Measurements from ENCODE around the gene SLC35F1. TPM values are rescaled to one million over a fixed set of nuclear protein-coding genes. Genes with fewer than 3 reads are reported as not detected.
"Not testable (repeated sequence)": the region's sequence is repeated elsewhere in the genome, so short reads cannot be mapped to it uniquely, and the experiment has no call there.

The SLC35F1 gene
- total RNA-seq, 5 donors from 2014 or later (not counting 1 experiment from before 2014, with no cell fraction given): not detected

DNA sequence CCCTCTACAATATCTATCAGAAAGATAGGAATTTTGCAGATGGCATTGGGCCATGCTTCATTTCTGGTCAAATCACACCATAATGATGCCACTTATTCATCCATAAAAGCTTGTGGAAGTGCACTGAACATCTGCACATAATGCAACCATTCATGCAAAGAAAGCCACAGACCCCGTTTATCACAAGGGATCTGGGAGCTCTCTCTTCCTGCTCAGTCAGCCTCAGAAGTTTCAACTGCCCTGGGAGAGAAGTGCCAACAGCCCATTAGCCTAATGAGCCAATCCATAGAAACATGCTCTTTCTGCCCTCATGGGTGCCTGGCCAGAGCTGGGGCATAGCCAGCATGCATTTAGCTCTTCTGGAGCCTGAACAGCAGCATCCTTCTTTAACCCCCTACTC is 85.8 kb downstream of the SLC35F1 start:
- Mint-ChIP-seq H3K27ac (no peak overlapping the region), H3K36me3 (no peaks in the 10 kb centered on the region), H3K4me1 (no peaks in the 10 kb centered on the region), H3K27me3 (peaks cover 14 to 16% of the 10 kb centered on the region in 2 donors), H3K4me3 (no peak overlapping the region), H3K9me3 (no peaks in the 10 kb centered on the region)
- no peaks in the 10 kb centered on the region for H3K36me3 ChIP-seq (ENCODE audit: control insufficient read depth in 2 of 2, extremely low read depth in 1 of 2, insufficient read depth in 1 of 2, low read length in 1 of 2)
- DNase-seq (no peak), ATAC-seq (replicated peaks in 1 of 4) (no peak)
- no peak overlapping the region for H3K27ac ChIP-seq (ENCODE audit: low read length)
- H3K27me3 ChIP-seq (replicated peaks in 1 of 2; ENCODE audit: control insufficient read depth in 2 of 2, extremely low read depth in 1 of 2, insufficient read depth in 2 of 2, low read length in 1 of 2): peaks cover 0 to 3% of the 10 kb centered on the region in 2 experiments
- no peaks in the 10 kb centered on the region for H3K9me3 ChIP-seq
- no peaks in the 10 kb centered on the region for H3K4me1 ChIP-seq (ENCODE audit: control insufficient read depth in 1 of 2, extremely low read depth in 1 of 2, insufficient read depth in 2 of 2, low read length in 2 of 2)
- CTCF ChIA-PET: no interaction called here
- 14% methylated on average over 1 of the region's 1 CpG for WGBS (ENCODE audit: insufficient coverage)
- POLR2A ChIA-PET: no interaction called here
- H3K4me3 ChIP-seq (ENCODE audit: control insufficient read depth in 1 of 2, extremely low read depth in 1 of 2, low read length in 1 of 2): no peak overlapping the region

DNA sequence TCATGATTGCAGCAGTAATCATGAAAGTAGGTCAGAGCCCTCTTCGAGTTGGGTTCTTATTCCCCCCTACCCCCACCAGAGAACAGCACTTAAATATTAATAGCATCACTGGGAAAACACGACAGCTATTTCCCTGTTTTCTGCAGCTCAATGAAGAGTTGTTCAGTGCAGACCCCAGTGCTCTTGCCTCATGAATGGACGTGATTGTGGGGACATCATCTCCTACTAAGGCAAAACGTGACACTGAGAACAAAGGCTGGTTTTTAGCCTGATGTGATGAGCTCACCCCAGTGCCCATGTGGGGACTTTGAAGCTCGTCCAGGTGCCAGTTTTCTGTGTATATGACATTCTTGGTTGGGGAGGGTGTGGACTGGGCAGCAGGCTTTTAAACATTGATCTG is 105.9 kb downstream of the SLC35F1 start:
- Histone ChIP-seq H3K27ac (ENCODE audit: low read length) (no peak overlapping the region), H3K9me3 (no peaks in the 10 kb centered on the region), H3K36me3 (ENCODE audit: control insufficient read depth in 2 of 2, extremely low read depth in 1 of 2, insufficient read depth in 1 of 2, low read length in 1 of 2) (no peaks in the 10 kb centered on the region), H3K4me3 (ENCODE audit: control insufficient read depth in 1 of 2, extremely low read depth in 1 of 2, low read length in 1 of 2) (no peak overlapping the region), H3K4me1 (ENCODE audit: control insufficient read depth in 1 of 2, extremely low read depth in 1 of 2, insufficient read depth in 2 of 2, low read length in 2 of 2) (no peaks in the 10 kb centered on the region), H3K27me3 (replicated peaks in 1 of 2; ENCODE audit: control insufficient read depth in 2 of 2, extremely low read depth in 1 of 2, insufficient read depth in 2 of 2, low read length in 1 of 2) (no peaks in the 10 kb centered on the region)
- H3K36me3 Mint-ChIP-seq: no peaks in the 10 kb centered on the region
- peaks cover 0 to 4% (median 0%) of the 10 kb centered on the region in 3 donors for H3K9me3 Mint-ChIP-seq
- no peaks in the 10 kb centered on the region for H3K4me1 Mint-ChIP-seq
- no peak for DNase-seq
- no peak for ATAC-seq (replicated peaks in 1 of 4)
- no peak overlapping the region for H3K27ac Mint-ChIP-seq
- H3K27me3 Mint-ChIP-seq: peaks cover 6 to 26% of the 10 kb centered on the region in 2 donors
- POLR2A ChIA-PET: no interaction called here
- CTCF ChIA-PET: no interaction called here
- no peak overlapping the region for H3K4me3 Mint-ChIP-seq
- WGBS (ENCODE audit: insufficient coverage): 43% methylated on average over 4 of the region's 5 CpGs

DNA sequence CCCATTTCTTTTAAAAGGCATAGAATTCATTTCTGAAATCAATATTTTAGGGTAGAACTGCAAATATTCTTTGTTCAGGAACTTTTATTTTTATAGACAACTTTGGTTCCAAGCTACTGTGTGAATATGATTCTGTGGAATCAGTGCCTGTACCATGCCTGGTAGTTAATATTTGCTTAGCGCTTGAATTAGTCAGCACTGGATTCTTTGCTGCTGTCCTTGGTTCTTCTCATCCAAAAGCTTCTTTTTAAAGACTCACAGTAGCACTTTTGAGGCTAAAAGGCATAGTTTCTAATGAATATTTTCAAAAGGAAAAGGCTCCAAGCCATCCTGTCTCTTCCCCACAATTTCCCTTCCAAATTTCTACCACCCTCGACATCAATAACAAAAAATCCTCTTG is 109.5 kb downstream of the SLC35F1 start:
- no peak overlapping the region for H3K27ac ChIP-seq (ENCODE audit: low read length)
- Mint-ChIP-seq H3K27me3 (peaks cover 4 to 14% of the 10 kb centered on the region in 2 donors), H3K27ac (no peak overlapping the region), H3K9me3 (no peaks in the 10 kb centered on the region), H3K4me3 (no peak overlapping the region), H3K36me3 (no peaks in the 10 kb centered on the region), H3K4me1 (no peaks in the 10 kb centered on the region)
- no peaks in the 10 kb centered on the region for H3K27me3 ChIP-seq (replicated peaks in 1 of 2; ENCODE audit: control insufficient read depth in 2 of 2, extremely low read depth in 1 of 2, insufficient read depth in 2 of 2, low read length in 1 of 2)
- no peak for DNase-seq
- no peaks in the 10 kb centered on the region for H3K9me3 ChIP-seq
- ChIA-PET POLR2A (no interaction called here), CTCF (no interaction called here)
- no CpG with 5 or more reads among the region's 2 CpGs for WGBS (ENCODE audit: insufficient coverage)
- H3K4me1 ChIP-seq (ENCODE audit: control insufficient read depth in 1 of 2, extremely low read depth in 1 of 2, insufficient read depth in 2 of 2, low read length in 2 of 2): no peaks in the 10 kb centered on the region
- H3K4me3 ChIP-seq (ENCODE audit: control insufficient read depth in 1 of 2, extremely low read depth in 1 of 2, low read length in 1 of 2): no peak overlapping the region
- no peaks in the 10 kb centered on the region for H3K36me3 ChIP-seq (ENCODE audit: control insufficient read depth in 2 of 2, extremely low read depth in 1 of 2, insufficient read depth in 1 of 2, low read length in 1 of 2)
- ATAC-seq (replicated peaks in 1 of 4): no peak

DNA sequence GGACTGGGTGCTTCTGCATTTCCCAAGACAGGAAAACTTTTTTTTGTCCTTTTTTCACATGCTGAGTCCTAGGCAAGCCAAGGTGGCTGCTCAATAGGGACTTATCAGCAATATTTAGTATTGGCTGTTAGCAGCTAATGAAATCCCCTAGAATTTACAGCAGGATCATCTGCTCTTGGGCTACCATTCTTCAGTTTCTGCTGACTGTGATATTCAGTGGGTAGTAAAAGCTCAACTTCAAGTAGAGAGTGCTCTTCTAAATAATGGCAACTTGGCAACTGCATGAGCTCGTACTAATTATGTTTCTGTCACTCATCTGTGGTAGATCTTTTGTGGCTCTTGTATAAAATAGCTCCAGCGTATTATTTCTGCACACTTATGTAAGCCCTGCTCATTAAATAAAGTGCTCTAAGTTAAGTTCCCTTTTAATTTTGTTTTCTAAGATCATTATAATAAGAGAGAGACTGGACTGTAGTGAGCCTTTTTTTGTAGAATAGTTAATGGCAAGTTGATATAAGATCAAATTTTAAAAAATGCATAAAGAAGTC is 110.3 kb downstream of the SLC35F1 start:
- H3K27ac Mint-ChIP-seq: no peak overlapping the region
- ChIA-PET POLR2A (no interaction called here), CTCF (interaction anchor here in 1 of 2 donors (0.6 kb wide), 1 partner anchor 95 kb away, joined by 3 read pairs; no protein-coding TSS in a partner anchor)
- no peaks in the 10 kb centered on the region for H3K4me1 ChIP-seq (ENCODE audit: control insufficient read depth in 1 of 2, extremely low read depth in 1 of 2, insufficient read depth in 2 of 2, low read length in 2 of 2)
- DNase-seq (no peak), ATAC-seq (replicated peaks in 1 of 4) (no peak)
- no peak overlapping the region for H3K4me3 Mint-ChIP-seq
- no peaks in the 10 kb centered on the region for H3K36me3 ChIP-seq (ENCODE audit: control insufficient read depth in 2 of 2, extremely low read depth in 1 of 2, insufficient read depth in 1 of 2, low read length in 1 of 2)
- WGBS (ENCODE audit: insufficient coverage): 60% methylated on average over 1 of the region's 2 CpGs
- no peaks in the 10 kb centered on the region for H3K27me3 ChIP-seq (replicated peaks in 1 of 2; ENCODE audit: control insufficient read depth in 2 of 2, extremely low read depth in 1 of 2, insufficient read depth in 2 of 2, low read length in 1 of 2)
- peaks cover 7 to 18% of the 10 kb centered on the region in 2 donors for H3K27me3 Mint-ChIP-seq
- H3K36me3 Mint-ChIP-seq: no peaks in the 10 kb centered on the region
- no peak overlapping the region for H3K4me3 ChIP-seq (ENCODE audit: control insufficient read depth in 1 of 2, extremely low read depth in 1 of 2, low read length in 1 of 2)
- no peaks in the 10 kb centered on the region for H3K9me3 ChIP-seq
- H3K4me1 Mint-ChIP-seq: no peaks in the 10 kb centered on the region
- no peak overlapping the region for H3K27ac ChIP-seq (ENCODE audit: low read length)
- H3K9me3 Mint-ChIP-seq: peaks cover 0 to 4% (median 0%) of the 10 kb centered on the region in 3 donors

DNA sequence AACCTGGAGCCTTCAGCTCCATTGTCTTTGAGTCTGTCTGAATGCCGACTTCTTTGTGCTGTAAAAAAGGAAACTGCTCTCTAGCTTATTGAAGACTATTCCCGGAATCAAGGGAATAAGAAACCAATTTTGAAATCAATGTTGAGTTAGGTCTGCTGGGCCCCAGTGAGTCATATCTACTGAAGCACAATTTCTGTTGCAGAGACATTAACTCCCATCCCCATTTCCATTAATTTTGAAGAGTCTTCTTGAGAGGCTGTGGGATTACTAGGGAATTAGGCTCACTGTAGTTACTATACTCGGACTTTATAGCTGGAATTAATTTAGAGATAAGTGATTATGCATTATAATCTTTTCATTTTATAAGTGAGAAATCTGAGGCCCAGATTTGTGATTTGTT is 116.7 kb downstream of the SLC35F1 start:
- WGBS (ENCODE audit: insufficient coverage): no CpG with 5 or more reads among the region's 3 CpGs
- H3K36me3 Mint-ChIP-seq: no peaks in the 10 kb centered on the region
- H3K27me3 Mint-ChIP-seq: peaks cover 5% of the 10 kb centered on the region in 2 donors
- H3K27ac ChIP-seq (ENCODE audit: low read length): no peak overlapping the region
- no peaks in the 10 kb centered on the region for H3K4me1 Mint-ChIP-seq
- H3K9me3 Mint-ChIP-seq: peaks cover 0 to 4% (median 0%) of the 10 kb centered on the region in 3 donors
- no peak for DNase-seq
- ChIA-PET CTCF (no interaction called here), POLR2A (interaction anchor here in 1 of 2 donors (0.5 kb wide), 1 partner anchor 95 kb away, joined by 3 read pairs; no protein-coding TSS in a partner anchor)
- no peaks in the 10 kb centered on the region for H3K36me3 ChIP-seq (ENCODE audit: control insufficient read depth in 2 of 2, extremely low read depth in 1 of 2, insufficient read depth in 1 of 2, low read length in 1 of 2)
- H3K27me3 ChIP-seq (replicated peaks in 1 of 2; ENCODE audit: control insufficient read depth in 2 of 2, extremely low read depth in 1 of 2, insufficient read depth in 2 of 2, low read length in 1 of 2): no peaks in the 10 kb centered on the region
- H3K4me3 Mint-ChIP-seq: no peak overlapping the region
- H3K4me1 ChIP-seq (ENCODE audit: control insufficient read depth in 1 of 2, extremely low read depth in 1 of 2, insufficient read depth in 2 of 2, low read length in 2 of 2): no peaks in the 10 kb centered on the region
- H3K4me3 ChIP-seq (ENCODE audit: control insufficient read depth in 1 of 2, extremely low read depth in 1 of 2, low read length in 1 of 2): no peak overlapping the region
- no peaks in the 10 kb centered on the region for H3K9me3 ChIP-seq
- H3K27ac Mint-ChIP-seq: no peak overlapping the region
- ATAC-seq (replicated peaks in 1 of 4): no peak

DNA sequence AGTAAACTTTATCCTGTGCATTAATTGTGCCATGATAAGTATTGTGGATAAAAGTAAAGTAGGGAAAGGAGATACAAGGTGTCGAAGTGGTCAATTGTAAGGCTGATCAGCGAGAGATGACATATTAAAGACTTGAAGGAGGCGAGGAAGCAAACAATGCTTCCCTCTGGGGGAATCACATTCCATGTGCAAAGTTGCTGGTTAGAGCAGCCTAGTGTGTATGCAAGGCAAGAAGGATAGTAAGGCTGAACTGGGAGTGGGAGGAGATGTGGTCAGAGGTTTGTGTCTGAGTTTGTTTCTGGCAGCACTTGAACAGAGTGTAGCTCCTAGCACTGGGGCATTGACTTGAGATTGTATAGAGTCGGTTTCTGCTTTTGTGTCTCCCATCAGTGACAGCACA is 122.9 kb downstream of the SLC35F1 start:
- H3K36me3 ChIP-seq (ENCODE audit: control insufficient read depth in 2 of 2, extremely low read depth in 1 of 2, insufficient read depth in 1 of 2, low read length in 1 of 2): no peaks in the 10 kb centered on the region
- POLR2A ChIA-PET: interaction anchor here in 1 of 2 donors (0.6 kb wide), 1 partner anchor 74 kb away, joined by 3 read pairs; no protein-coding TSS in a partner anchor
- H3K27me3 ChIP-seq (replicated peaks in 1 of 2; ENCODE audit: control insufficient read depth in 2 of 2, extremely low read depth in 1 of 2, insufficient read depth in 2 of 2, low read length in 1 of 2): no peaks in the 10 kb centered on the region
- no peaks in the 10 kb centered on the region for H3K36me3 Mint-ChIP-seq
- H3K4me3 ChIP-seq (ENCODE audit: control insufficient read depth in 1 of 2, extremely low read depth in 1 of 2, low read length in 1 of 2): no peak overlapping the region
- no peak overlapping the region for H3K27ac Mint-ChIP-seq
- no peak overlapping the region for H3K4me3 Mint-ChIP-seq
- CTCF ChIA-PET: no interaction called here
- WGBS (ENCODE audit: insufficient coverage): 86% methylated on average over 3 of the region's 4 CpGs
- no peaks in the 10 kb centered on the region for H3K4me1 Mint-ChIP-seq
- peaks cover 0 to 4% (median under 1%) of the 10 kb centered on the region in 3 donors for H3K9me3 Mint-ChIP-seq
- peaks cover 0 to 3% of the 10 kb centered on the region in 2 donors for H3K27me3 Mint-ChIP-seq
- no peaks in the 10 kb centered on the region for H3K9me3 ChIP-seq
- ATAC-seq (replicated peaks in 1 of 4) (no peak), DNase-seq (no peak)
- H3K27ac ChIP-seq (ENCODE audit: low read length): no peak overlapping the region
- H3K4me1 ChIP-seq (ENCODE audit: control insufficient read depth in 1 of 2, extremely low read depth in 1 of 2, insufficient read depth in 2 of 2, low read length in 2 of 2): no peaks in the 10 kb centered on the region

DNA sequence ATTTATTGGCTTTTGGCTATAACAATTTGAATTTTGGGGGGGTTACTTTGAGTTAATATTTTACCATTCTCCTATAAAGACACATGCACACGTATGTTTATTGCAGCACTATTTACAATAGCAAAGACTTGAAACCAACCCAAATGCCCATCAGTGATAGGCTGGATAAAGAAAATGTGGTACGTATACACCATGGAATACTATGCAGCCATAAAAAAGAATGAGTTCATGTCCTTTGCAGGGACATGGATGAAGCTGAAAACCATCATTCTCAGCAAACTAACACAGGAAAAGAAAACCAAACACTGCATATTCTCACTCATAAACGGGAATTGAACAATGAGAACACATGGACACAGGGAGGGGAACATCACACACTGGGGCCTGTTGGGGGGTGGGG is 130.4 kb downstream of the SLC35F1 start:
- ATAC-seq (replicated peaks in 1 of 4); H3K4me3 ChIP-seq (ENCODE audit: control insufficient read depth in 1 of 2, extremely low read depth in 1 of 2, low read length in 1 of 2); H3K4me3 Mint-ChIP-seq; H3K36me3 Mint-ChIP-seq; H3K27me3 ChIP-seq (replicated peaks in 1 of 2; ENCODE audit: control insufficient read depth in 2 of 2, extremely low read depth in 1 of 2, insufficient read depth in 2 of 2, low read length in 1 of 2); POLR2A ChIA-PET; H3K27me3 Mint-ChIP-seq; DNase-seq; H3K36me3 ChIP-seq (ENCODE audit: control insufficient read depth in 2 of 2, extremely low read depth in 1 of 2, insufficient read depth in 1 of 2, low read length in 1 of 2); H3K9me3 ChIP-seq; CTCF ChIA-PET; H3K27ac Mint-ChIP-seq; H3K4me1 Mint-ChIP-seq; H3K4me1 ChIP-seq (ENCODE audit: control insufficient read depth in 1 of 2, extremely low read depth in 1 of 2, insufficient read depth in 2 of 2, low read length in 2 of 2); H3K27ac ChIP-seq (ENCODE audit: low read length): not testable (repeated sequence)
- H3K9me3 Mint-ChIP-seq: peaks cover 4 to 13% (median 6%) of the 10 kb centered on the region in 3 donors
- no CpG with 5 or more reads among the region's 3 CpGs for WGBS (ENCODE audit: insufficient coverage)
